ENCODE measurements around the gene EDIL3.

DNA sequence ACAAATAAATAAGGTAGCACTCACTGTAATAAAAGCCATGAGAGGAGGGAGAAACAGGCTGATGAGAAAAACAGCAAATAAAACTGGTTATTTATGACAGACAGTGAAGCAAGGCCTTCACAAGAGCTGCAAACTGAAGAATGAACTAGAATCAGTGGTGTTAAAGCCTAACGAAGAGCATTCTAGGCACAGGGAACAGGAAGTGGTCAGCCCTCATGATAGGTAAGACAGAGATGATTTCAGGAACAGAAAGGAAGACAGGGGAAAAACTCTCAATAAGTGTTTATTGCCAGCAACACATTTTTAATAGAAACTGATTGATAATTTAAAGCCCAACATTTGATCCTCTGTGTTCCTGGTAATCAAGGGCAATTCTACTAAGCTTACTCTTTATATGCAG is 124.5 kb downstream of the EDIL3 start:
- TF ChIP-seq CTCF (IDR thresholded peaks at IDR 0.05; ENCODE audit: low read length), result no peak
- no peak for TF ChIP-seq EZH2 (IDR thresholded peaks at IDR 0.05; ENCODE audit: borderline replicate concordance, low read length)

Measured in OCI-LY1 (cell line).